Keratinocyte (primary cell): ENCODE data around the gene NADSYN1. TPM values are rescaled to one million over a fixed set of nuclear protein-coding genes. Genes with fewer than 3 reads are reported as not detected.

Experiments used
- DNase-seq: peaks from one replicate; pipeline ENCODE4 v3.0.0-alpha.2; 2011; ENCODE audit warnings: low read depth, missing footprints, low spot score
- FAIRE-seq: peaks from 2 replicates; lab custom pipeline; 2011; peaks lifted over from hg19 to GRCh38; lab: Jason Lieb, UNC
- H2AFZ ChIP-seq: 2 replicates; pipeline ENCODE4 v1.6.0; 2012; ENCODE audit warnings: low read length, control low read depth, inconsistent platforms; ENCODE audit not compliant: control insufficient read depth
- H3K27ac ChIP-seq: 2 replicates; pipeline ENCODE4 v1.5.1; 2011; ENCODE audit warnings: low read length; ENCODE audit not compliant: control insufficient read depth, insufficient read depth
- H3K27me3 ChIP-seq: 3 replicates; pipeline ENCODE4 v1.6.0; 2011; ENCODE audit warnings: low read length; ENCODE audit not compliant: control insufficient read depth, insufficient read depth; ENCODE audit errors: extremely low read depth
- H3K36me3 ChIP-seq, 2 experiments: 2 replicates in 1 of 2; 3 replicates in 1 of 2; pipeline ENCODE4 v1.5.1; 2011; ENCODE audit warnings: low read length in 2 of 2, mild to moderate bottlenecking in 1 of 2; ENCODE audit not compliant: control insufficient read depth in 2 of 2, insufficient read depth in 2 of 2; ENCODE audit errors: extremely low read depth in 1 of 2
- H3K4me1 ChIP-seq: 3 replicates; pipeline ENCODE4 v1.5.1; 2011; ENCODE audit warnings: low read length; ENCODE audit not compliant: control insufficient read depth, insufficient read depth; ENCODE audit errors: extremely low read depth
- H3K4me2 ChIP-seq: 3 replicates; pipeline ENCODE4 v1.6.0; 2011; ENCODE audit warnings: low read depth, low read length; ENCODE audit not compliant: control insufficient read depth, insufficient read depth; ENCODE audit errors: extremely low read depth
- H3K4me3 ChIP-seq, 3 experiments: fragments of 200-600 bp in 1 of 3; sonication (generic) in 1 of 3; 2 replicates in 2 of 3; 3 replicates in 1 of 3; pipeline ENCODE4 v1.5.1; 2011 to 2016; ENCODE audit warnings: low read length in 3 of 3, mild to moderate bottlenecking in 3 of 3, control low read depth in 2 of 3, inconsistent platforms in 1 of 3, low read depth in 1 of 3, mixed read lengths in 1 of 3, mixed run types in 1 of 3, moderate library complexity in 1 of 3; ENCODE audit not compliant: control insufficient read depth in 2 of 3, insufficient read depth in 2 of 3; ENCODE audit errors: extremely low read depth in 1 of 3
- H3K79me2 ChIP-seq: 2 replicates; pipeline ENCODE4 v1.6.0; 2012; ENCODE audit warnings: low read length; ENCODE audit not compliant: control insufficient read depth, insufficient read depth
- H3K9ac ChIP-seq: 3 replicates; pipeline ENCODE4 v1.6.0; 2011; ENCODE audit warnings: low read length; ENCODE audit not compliant: control insufficient read depth, insufficient read depth; ENCODE audit errors: extremely low read depth
- H3K9me1 ChIP-seq: 3 replicates; pipeline ENCODE4 v1.6.0; 2011; ENCODE audit warnings: low read length; ENCODE audit not compliant: control insufficient read depth, insufficient read depth; ENCODE audit errors: extremely low read depth
- H3K9me3 ChIP-seq: 2 replicates; pipeline ENCODE4 v1.5.1; 2012; ENCODE audit warnings: low read depth, low read length; ENCODE audit not compliant: control insufficient read depth
- H4K20me1 ChIP-seq: 3 replicates; pipeline ENCODE4 v1.6.0; 2011; ENCODE audit warnings: low read length; ENCODE audit not compliant: control insufficient read depth, insufficient read depth; ENCODE audit errors: extremely low read depth
- CTCF ChIP-seq, 3 experiments: IDR thresholded peaks in 1 of 3; conservative IDR thresholded peaks in 1 of 3; optimal IDR thresholded peaks in 1 of 3; 2 replicates in 2 of 3; 3 replicates in 1 of 3; pipeline versions ENCODE3 to v1.5.1; 2011; ENCODE audit warnings: low read length in 3 of 3, mild to moderate bottlenecking in 3 of 3, moderate library complexity in 2 of 3, control low read depth in 1 of 3, inconsistent platforms in 1 of 3; ENCODE audit not compliant: insufficient read depth in 2 of 3; ENCODE audit errors: extremely low read depth in 1 of 3
- EZH2 ChIP-seq: IDR thresholded peaks from one replicate; pipeline ENCODE4 v1.6.1; 2012; ENCODE audit warnings: inconsistent platforms, mild to moderate bottlenecking, low read length, moderate library complexity
- dilution Hi-C: fragments of 300-500 bp; cut with MboI; formaldehyde crosslinking; loops from one replicate; pipeline ENCODE4 v1.7.0; 2020; ENCODE audit warnings: low sequenced_read_pairs; ENCODE audit not compliant: extremely low pct_ligation_motif_present
- polyA plus RNA-seq, 5 experiments: library from polyadenylated mRNA; depleted of rRNA in 3 of 5; stranded (reverse) in 3 of 5; stranded (forward) in 1 of 5; unstranded in 1 of 5; fragments of >200 nt; gene quantifications; 1 replicate in 1 of 5; 2 replicates in 3 of 5; 3 replicates in 1 of 5; pipeline versions ENCODE4 v1.2.1 to v1.2.3, GENCODE V29; 2011 to 2012; ENCODE audit warnings: missing spikeins in 2 of 5, low read depth in 1 of 5, low replicate concordance in 1 of 5

NADSYN1 gene
- polyA plus RNA-seq, 1 donor (not counting 4 experiments of a cell fraction or from before 2014, with no cell fraction given) = 51.5 TPM

GRCh38 chr11:71436861-71437260, 16.1 kb upstream of the NADSYN1 start:
- Histone ChIP-seq H3K27ac (no peak overlapping the region), H3K9me3 (no peaks in the 10 kb centered on the region), H3K4me1 (no peaks in the 10 kb centered on the region), H3K4me3 (no peak overlapping the region), H3K79me2 (peaks cover 4% of the 10 kb centered on the region), H2AFZ (no peak overlapping the region), H4K20me1 (peaks cover 3% of the 10 kb centered on the region), H3K27me3 (no peaks in the 10 kb centered on the region), H3K9me1 (no peaks in the 10 kb centered on the region), H3K4me2 (no peak overlapping the region), H3K36me3 (peaks cover 39 to 49% of the 10 kb centered on the region in 2 experiments), H3K9ac (no peak overlapping the region)
- FAIRE-seq (no peak), DNase-seq (no peak)
- dilution Hi-C loops = no loop called here
- TF ChIP-seq CTCF (optimal IDR thresholded peaks at IDR 0.05 in 1 of 3, IDR thresholded peaks at IDR 0.05 in 1 of 3, conservative IDR thresholded peaks at IDR 0.05 in 1 of 3; ENCODE audit: extremely low read depth in 1 of 3, insufficient read depth in 2 of 3, low read length in 3 of 3) = no peak
- TF ChIP-seq EZH2 = no peak

GRCh38 chr11:71437399-71437798, 15.6 kb upstream of the NADSYN1 start:
- FAIRE-seq (no peak), DNase-seq (no peak)
- Histone ChIP-seq H2AFZ (no peak overlapping the region), H3K27me3 (no peaks in the 10 kb centered on the region), H3K4me1 (no peaks in the 10 kb centered on the region), H3K9me3 (no peaks in the 10 kb centered on the region), H3K9me1 (no peaks in the 10 kb centered on the region), H3K36me3 (peaks cover 44 to 54% of the 10 kb centered on the region in 2 experiments), H3K27ac (no peak overlapping the region), H4K20me1 (peaks cover 3% of the 10 kb centered on the region), H3K9ac (no peak overlapping the region), H3K4me3 (no peak overlapping the region), H3K4me2 (no peak overlapping the region), H3K79me2 (peaks cover 6% of the 10 kb centered on the region)
- TF ChIP-seq CTCF (optimal IDR thresholded peaks at IDR 0.05 in 1 of 3, IDR thresholded peaks at IDR 0.05 in 1 of 3, conservative IDR thresholded peaks at IDR 0.05 in 1 of 3; ENCODE audit: extremely low read depth in 1 of 3, insufficient read depth in 2 of 3, low read length in 3 of 3) = no peak
- no peak for TF ChIP-seq EZH2
- dilution Hi-C loops = no loop called here
